AG04450 (cell line): ENCODE results near the gene RPTOR. TPM values are rescaled to one million over a fixed set of nuclear protein-coding genes. Genes with fewer than 3 reads are reported as not detected.
"Not testable (repeated sequence)": the region's sequence is repeated elsewhere in the genome, so short reads cannot be mapped to it uniquely, and the experiment has no call there.

Experiments
- CTCF ChIA-PET: fragments of 300-600, 350-600 bp; formaldehyde crosslinking; extraction: SDS; loops from one replicate; lab custom pipeline; 2022; ENCODE audit warnings: antibody characterized with exemption, inconsistent platforms; lab: Charles Lee
- POLR2A ChIA-PET: fragments of 350-600 bp; formaldehyde crosslinking; extraction: SDS; loops from one replicate; lab custom pipeline; 2021; ENCODE audit warnings: antibody characterized with exemption, inconsistent platforms; lab: Yijun Ruan, JAX
- DNase-seq: peaks from one replicate; pipeline ENCODE4 v3.0.0-alpha.2; 2011; ENCODE audit warnings: low read depth, low spot score
- H3K27ac ChIP-seq: one replicate; pipeline ENCODE4 v1.5.1; 2012; ENCODE audit warnings: low read depth, low read length, control low read depth
- H3K27me3 ChIP-seq: one replicate; pipeline ENCODE4 v1.6.0; 2012; ENCODE audit warnings: low read length; ENCODE audit not compliant: control insufficient read depth, insufficient read depth
- H3K4me3 ChIP-seq: 2 replicates; pipeline ENCODE4 v1.5.1; 2011; ENCODE audit warnings: mild to moderate bottlenecking, low read depth, low read length, control low read depth
- H3K9me3 ChIP-seq: 2 replicates; pipeline ENCODE4 v1.5.1; 2012; ENCODE audit warnings: low read length; ENCODE audit not compliant: control insufficient read depth, insufficient read depth
- CTCF ChIP-seq: IDR thresholded peaks from 2 replicates; pipeline ENCODE4 v1.5.1; 2011; ENCODE audit warnings: low read depth, low read length, control low read depth, inconsistent platforms
- polyA plus RNA-seq: library from polyadenylated mRNA; depleted of rRNA; stranded (reverse); fragments of >200 nt; gene quantifications from 2 replicates; pipeline ENCODE4 v1.2.3, GENCODE V29; 2011

The RPTOR gene
- polyA plus RNA-seq, 1 experiment: 6.2 TPM

GRCh38 chr17:80529904-80530292 is 14.7 kb upstream of the RPTOR start:
- Histone ChIP-seq H3K4me3 (no peak overlapping the region), H3K27ac (no peak overlapping the region), H3K27me3 (peaks cover 4% of the 10 kb centered on the region), H3K9me3 (peaks cover 3% of the 10 kb centered on the region; the same call in 1 of the 2 replicates)
- TF ChIP-seq CTCF: no peak
- ChIA-PET POLR2A (interaction anchor here (1.6 kb wide), 1 partner anchor 75 kb away, joined by 4 read pairs; no protein-coding TSS in a partner anchor), CTCF (interaction anchor here (0.6 to 1.0 kb wide), 3 partner anchors 45 to 447 kb away, joined by 3 read pairs; no protein-coding TSS in a partner anchor)
- no peak for DNase-seq

- H3K4me3 ChIP-seq: no peak overlapping the region
- H3K9me3 ChIP-seq: no peaks in the 10 kb centered on the region
- H3K27me3 ChIP-seq: peaks cover 2% of the 10 kb centered on the region
- CTCF ChIA-PET: no interaction called here
- no peak for DNase-seq
- no peak for TF ChIP-seq CTCF
- no peak overlapping the region for H3K27ac ChIP-seq
- POLR2A ChIA-PET: no interaction called here
Measured at GRCh38 chr17:80531400-80531799, 13.2 kb upstream of the RPTOR start.

- CTCF ChIA-PET, POLR2A ChIA-PET, H3K4me3 ChIP-seq, H3K27me3 ChIP-seq, DNase-seq, H3K27ac ChIP-seq, H3K9me3 ChIP-seq: not testable (repeated sequence)
Measured at GRCh38 chr17:80537386-80537785, 7.3 kb upstream of the RPTOR start.

GRCh38 chr17:80538484-80538883 is 6.2 kb upstream of the RPTOR start:
- POLR2A ChIA-PET: no interaction called here
- no peak for DNase-seq
- CTCF ChIA-PET: no interaction called here
- no peak overlapping the region for H3K27ac ChIP-seq
- no peak overlapping the region for H3K4me3 ChIP-seq
- H3K27me3 ChIP-seq: peaks cover 5% of the 10 kb centered on the region
- no peak for TF ChIP-seq CTCF
- no peaks in the 10 kb centered on the region for H3K9me3 ChIP-seq

- Histone ChIP-seq H3K9me3 (no peaks in the 10 kb centered on the region), H3K27ac (no peak overlapping the region), H3K4me3 (no peak overlapping the region), H3K27me3 (peaks cover 5% of the 10 kb centered on the region)
- ChIA-PET POLR2A (interaction anchor here (1.6 kb wide), 1 partner anchor 11 kb away, joined by 3 read pairs; no protein-coding TSS in a partner anchor), CTCF (no interaction called here)
- no peak for DNase-seq
- TF ChIP-seq CTCF: no peak
Measured at GRCh38 chr17:80539022-80539641, 5.5 kb upstream of the RPTOR start.
